HG03103 (cell line): ENCODE data around the gene CNKSR3.
"Not testable (repeated sequence)": the region's sequence is repeated elsewhere in the genome, so short reads cannot be mapped to it uniquely, and the experiment has no call there.

Experiments used
- ATAC-seq: cut with Tn5 transposase; IDR thresholded peaks from one replicate; pipeline ENCODE4 v1.9.1; 2021; ENCODE audit warnings: low read depth; ENCODE audit not compliant: unreplicated experiment

Gene CNKSR3

DNA sequence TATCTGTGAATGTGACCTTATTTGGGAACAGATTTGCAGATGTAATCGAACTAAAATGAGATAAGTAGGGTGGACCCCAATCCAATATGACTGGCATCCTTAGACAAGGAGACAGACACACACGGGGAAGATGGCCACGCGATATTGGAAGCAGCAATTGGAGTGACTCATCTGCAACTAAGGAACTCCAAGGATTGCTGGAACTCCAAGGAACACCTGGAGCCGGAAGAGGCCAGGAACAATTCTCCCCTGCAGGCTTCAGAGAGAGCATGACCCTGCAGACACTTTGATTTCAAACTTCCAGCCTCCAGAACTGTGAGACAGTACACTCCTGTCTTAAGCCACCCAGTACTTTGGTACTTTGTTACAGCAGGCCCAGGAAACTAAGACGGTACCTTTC lies 19.5 kb upstream of the CNKSR3 start:
- no peak for ATAC-seq

DNA sequence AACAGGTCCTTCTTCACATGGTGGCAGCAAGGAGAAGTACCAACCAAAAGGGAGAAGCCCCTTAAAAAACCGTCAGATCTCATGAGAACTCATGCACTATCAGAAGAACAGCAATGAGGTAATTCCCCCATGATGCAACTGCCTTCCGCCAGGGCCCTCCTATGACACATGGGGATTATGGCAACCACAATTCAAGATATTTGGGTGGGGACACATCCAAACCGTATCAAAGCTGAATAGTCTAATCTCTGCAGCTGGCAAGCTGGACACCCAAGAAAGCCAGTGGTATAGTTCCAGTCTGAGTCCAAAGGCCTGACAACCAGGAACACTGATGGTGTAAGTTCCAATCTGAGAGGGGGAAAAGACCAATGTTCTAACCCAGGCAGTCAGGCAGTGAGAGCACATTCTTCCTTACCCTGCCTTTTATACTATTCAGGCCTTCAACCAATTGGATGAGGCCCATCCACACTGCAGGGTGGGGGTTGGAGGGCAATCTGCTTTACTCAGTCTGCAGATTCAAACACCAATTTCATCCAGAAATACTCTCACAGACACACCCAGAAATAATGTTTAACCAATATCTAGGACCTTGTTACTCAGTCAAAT lies 17.9 kb upstream of the CNKSR3 start:
- ATAC-seq: no peak

DNA sequence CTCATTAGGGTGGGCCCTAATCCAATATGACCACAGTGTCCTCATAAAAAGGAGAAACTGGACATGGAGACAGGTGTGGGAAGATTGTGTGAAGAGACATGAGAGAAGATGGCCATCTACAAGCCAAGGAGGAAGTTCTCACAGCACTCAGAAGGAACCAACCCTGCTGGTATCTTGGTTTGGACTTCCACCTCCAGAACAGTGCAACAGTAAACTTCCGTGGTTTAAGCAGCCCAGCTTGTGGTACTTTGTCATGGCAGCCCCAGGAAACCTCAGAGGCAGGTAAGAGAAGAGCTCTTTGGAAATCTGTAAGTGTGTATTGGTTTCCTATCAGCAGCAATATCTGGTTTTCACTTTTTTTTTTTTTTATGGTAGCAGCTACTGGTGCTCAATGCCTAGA lies 16.5 kb upstream of the CNKSR3 start:
- no peak for ATAC-seq

DNA sequence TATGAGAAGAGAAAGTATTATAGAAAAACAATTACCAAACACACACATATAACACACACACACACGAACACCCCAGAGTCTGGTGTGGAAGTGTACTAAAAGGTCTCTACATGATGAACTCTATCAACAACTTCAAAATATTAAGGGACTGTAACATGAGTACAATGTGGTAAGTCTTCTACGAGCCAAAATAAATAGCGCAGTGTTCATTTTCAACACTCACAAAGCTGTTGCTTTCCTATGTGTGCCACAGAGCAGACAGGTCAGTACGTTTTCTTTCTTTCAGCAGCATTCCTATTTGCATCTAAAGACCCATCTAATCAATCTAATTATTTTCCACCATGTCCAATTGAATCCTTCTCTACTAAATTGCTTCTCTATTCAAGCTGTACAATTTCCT lies 12.1 kb upstream of the CNKSR3 start:
- ATAC-seq: no peak

DNA sequence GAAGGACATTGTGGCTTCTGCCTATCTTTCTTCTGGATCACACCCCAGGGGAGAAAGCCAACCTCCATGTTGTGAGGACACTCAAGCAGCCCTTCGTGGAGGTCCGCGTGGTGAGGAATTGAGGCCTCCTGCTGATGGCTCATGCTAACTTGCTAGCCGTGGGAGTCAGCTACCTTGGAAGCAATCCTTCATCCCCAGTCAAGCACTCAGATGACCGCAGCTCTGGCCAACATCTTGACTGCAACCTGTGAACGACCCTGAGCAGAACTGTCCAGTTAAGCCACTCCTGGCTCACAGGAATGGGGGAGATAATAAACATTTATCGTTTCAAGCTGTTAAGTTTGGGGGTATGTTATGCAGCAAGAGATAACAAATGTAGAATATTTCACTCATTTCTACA lies 10.9 kb upstream of the CNKSR3 start:
- ATAC-seq: no peak

DNA sequence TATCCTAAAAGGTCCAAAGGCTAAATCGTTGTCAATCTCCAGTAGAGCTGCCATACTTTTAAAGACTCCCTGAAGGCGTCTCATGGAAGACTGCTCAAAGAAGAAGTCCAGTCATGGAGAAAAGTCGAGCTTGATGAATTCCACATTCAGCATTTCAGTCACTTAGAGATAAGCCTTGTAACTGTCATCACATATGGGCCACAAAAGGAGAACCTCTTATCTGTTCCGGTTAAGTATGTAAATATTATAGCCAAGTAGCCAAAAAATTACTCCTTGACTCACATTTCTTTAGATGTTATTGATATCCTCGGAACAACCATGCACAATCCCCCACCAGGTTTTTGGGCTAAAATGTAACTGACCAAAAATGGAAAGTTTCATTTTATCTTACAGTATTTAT lies 9.8 kb upstream of the CNKSR3 start:
- ATAC-seq: no peak

DNA sequence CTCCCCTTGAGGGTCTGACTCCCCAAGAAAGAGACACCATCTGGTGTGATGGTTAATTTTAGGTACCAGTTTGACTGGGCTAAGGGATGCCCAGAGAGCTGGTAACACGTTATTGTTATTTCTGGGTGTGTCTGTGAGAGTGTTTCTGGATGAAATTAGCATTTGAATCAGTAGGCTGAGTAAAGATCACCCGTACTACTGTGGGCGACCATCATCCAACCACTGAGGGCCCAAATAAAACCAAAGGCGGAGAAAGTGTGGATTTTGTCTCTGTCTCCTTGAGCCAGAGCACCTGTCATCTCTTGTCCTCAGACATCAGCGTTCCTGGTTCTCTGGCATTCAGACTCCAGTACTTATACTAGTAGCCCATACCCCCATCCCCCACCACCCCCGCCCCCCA lies 7.9 kb upstream of the CNKSR3 start:
- ATAC-seq: no peak

DNA sequence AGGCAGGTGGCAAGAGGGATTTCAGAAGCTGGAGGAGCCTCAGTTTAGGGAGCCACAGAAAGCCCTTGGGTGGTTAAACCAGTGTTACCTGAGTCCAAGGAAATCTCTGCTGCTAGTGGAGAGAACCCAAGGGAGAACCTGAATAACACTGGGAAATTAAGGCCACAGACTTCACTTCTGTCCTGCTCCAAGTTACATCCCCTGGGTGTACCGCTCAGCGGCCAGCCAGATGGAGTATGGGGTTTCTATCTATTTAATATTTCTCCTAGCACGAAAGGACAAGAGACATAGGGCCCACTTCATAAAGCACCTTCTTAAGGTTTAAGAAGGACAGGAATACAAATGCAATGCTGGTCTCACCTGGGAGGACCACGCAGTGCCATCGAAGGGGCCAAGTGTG lies 5.8 kb upstream of the CNKSR3 start:
- ATAC-seq: no peak

DNA sequence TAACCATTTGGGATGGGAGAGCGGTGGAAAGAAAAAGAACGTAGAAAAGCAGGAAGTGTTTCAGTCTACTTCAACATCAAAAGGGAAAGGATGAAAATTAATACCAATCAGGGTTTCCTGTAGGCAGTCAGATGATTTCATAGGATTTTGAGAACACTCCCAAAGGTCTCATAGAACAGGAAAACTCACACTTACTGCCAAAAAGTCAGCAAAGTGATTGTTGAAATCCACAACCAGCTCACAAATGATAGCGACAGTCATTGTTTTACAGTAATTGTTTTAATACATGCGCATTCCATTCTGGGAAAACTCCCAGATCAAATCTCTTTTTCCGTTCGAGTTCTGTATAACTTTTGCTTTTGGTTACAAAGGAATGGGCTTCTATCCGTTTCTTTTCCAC lies 5.3 kb upstream of the CNKSR3 start:
- ATAC-seq: no peak

DNA sequence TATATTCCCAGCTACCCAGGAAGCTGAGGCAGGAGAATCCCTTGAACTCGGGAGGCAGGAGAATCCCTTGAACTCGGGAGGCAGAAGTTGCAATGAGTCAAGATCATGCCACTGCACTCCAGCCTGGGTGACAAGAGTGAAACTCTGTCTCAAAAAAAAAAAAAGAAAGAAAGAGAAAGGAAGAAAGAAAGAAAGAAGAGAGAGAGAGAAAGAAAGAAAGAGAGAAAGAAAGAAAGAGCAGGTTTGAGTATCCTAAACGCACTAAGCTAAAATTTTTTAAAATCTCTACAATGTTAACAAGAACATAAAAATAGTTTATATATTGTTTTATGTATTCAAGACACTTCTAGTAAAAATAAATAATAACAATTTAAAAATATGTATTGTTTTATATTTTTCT lies 4.6 kb upstream of the CNKSR3 start:
- ATAC-seq: not testable (repeated sequence)

DNA sequence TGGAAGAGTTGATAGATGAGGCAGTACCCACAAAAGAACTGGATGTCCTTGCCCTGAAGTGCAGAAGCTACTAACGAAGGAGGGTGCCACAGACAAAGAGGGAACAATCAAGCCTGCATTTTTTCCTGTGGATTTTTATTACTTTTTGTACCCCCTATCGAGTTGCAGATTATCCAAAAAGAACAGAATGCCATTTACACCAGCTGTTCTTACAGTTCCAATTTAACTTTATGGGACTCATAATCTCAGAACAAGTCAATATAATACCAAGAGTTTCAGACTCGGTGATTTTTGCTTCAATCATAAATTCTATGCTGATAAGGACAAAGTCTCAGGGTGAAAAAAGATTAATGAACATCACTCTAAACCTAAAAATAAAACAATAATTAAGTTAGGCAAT lies 4.0 kb upstream of the CNKSR3 start:
- no peak for ATAC-seq

DNA sequence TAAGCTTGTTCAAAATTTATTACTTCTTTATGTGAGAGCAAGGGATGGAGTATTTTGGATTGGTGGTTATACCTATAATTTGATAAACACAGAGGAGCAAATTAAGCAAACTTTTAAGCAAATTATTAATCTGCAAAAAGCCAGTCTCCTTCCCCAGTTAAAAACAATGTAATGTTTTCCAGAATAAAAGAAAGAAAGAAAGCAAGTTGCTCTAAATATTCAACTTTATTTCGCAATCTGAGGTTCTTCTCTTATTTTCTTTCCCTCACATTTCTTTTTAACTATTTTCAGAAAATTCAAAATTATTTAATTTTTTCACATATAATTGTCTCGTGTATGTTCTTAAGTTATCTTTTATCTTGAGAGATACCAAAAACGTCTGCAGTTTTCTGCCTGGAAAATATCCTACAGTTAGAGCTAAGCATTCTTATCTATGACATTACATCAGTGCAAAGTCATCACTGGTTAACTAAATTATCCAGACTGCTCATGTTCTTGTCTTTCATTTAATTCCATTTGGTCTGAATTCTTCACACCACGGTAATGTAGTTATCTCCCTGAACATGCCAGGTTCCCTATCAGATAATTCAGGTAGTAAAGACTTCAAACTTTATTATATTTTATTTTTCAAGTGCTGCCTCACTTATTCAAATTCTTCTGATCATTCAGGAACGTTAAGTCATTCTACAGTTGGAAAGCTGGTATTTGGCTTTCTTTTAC lies 3.3 kb upstream of the CNKSR3 start:
- no peak for ATAC-seq

DNA sequence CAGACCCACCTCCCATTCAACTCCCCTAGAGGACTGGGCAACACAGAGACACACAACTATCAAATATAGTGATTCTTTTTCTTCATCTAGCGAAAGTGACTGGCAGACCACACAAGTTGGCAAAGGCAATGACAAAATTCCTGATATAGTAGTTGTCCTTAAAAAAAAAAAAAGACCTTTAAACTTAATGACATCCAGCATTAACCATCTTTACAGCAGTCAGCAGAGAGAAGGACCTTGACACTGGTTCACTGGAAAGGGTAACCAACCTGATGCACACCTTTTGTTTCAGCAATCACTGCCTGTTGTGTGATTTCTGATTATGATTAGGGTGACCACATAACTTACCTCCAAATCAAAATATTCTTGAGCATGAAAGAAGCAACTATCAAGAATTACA lies 1.7 kb upstream of the CNKSR3 start:
- no peak for ATAC-seq

DNA sequence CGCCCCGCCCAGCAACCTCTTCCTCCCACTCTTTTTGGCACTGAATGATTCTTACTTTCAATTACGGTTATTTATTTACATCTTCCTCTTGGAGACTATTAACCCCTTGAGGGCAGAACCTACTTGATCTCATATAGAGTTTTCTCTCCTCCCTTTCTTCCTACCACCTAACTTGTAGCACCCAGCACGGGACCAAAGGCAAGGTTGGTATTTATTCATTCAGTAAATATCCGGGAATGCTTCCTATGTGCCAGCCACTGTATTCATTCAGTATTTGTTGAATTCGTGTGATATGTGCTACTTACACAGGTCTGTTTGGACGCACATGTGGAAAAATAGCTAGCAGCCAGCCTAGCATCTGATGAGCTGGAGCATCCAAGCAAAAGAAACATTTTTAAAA lies 1.3 kb upstream of the CNKSR3 start:
- no peak for ATAC-seq

DNA sequence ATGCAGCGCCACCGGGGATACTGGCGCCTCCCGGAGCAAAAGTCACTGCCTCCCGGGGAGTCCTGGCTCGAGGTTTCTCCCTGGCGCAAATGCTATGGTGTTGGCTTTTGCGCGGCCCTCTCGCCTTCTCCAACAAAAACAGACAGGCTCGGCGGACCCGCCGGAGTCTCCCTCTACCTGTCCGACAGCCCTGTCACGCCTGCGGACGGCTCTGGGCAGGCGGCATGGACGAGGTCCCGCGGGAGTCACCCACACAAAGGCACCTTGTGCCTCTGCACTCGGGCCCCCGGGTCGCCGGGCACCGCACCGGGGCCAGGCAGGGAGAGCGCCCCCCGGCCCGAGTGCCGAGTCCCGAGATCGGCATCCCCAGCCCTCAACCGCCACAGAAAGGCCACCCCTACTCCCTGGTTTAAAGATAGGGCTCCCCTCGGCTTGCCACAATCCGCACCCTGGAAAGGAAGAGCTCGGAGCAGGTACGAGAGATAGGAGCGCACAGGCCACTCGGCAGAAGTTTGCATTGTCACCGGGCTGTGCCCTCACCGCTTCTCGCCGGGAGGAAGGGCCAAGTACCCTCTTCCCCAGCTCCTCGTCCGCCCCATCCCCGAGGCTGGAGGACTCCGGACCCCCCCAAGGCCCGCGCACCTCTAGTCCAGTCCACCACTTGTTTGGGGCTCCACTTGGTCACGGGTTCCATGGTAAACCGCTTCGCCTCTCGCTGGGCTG lies 903 bp downstream of the CNKSR3 start:
- ATAC-seq: peak; percentile 21

DNA sequence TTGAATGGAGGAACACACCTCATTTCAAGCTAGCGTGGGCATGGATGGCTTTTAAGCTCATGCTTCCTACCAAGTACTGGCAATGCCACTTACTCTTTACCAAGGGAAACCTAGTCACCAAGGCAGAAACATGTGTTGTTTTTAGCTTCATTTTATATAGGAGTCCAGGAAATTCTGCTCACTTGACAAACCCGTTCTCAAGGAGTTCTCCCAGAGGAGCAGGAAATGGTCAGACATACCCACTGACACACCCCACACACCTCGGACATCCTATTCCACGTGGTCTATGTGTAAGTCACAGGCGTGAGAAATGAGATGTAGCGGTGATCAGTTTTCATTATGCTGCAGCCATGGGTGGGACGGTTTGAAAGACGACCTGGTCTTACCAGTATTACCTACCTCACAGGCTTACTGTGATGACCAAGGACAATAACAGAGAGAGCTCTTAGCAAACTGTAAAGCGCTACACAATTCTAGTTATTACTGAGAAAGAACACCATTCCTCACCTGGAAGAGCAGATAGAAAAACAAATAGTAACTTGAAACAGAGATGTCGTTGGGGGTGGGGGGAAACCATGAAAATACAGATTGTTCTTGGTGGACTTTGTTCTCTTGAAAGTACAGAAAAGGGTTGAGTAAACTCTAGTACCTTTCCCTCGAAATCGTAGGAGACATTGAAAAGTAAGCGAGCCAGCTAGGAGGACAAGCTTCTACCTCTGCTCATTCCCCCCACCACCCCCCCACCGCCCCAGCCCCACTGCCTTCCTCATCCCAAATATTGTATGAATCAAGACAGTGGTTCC lies 1.7 kb downstream of the CNKSR3 start:
- no peak for ATAC-seq

DNA sequence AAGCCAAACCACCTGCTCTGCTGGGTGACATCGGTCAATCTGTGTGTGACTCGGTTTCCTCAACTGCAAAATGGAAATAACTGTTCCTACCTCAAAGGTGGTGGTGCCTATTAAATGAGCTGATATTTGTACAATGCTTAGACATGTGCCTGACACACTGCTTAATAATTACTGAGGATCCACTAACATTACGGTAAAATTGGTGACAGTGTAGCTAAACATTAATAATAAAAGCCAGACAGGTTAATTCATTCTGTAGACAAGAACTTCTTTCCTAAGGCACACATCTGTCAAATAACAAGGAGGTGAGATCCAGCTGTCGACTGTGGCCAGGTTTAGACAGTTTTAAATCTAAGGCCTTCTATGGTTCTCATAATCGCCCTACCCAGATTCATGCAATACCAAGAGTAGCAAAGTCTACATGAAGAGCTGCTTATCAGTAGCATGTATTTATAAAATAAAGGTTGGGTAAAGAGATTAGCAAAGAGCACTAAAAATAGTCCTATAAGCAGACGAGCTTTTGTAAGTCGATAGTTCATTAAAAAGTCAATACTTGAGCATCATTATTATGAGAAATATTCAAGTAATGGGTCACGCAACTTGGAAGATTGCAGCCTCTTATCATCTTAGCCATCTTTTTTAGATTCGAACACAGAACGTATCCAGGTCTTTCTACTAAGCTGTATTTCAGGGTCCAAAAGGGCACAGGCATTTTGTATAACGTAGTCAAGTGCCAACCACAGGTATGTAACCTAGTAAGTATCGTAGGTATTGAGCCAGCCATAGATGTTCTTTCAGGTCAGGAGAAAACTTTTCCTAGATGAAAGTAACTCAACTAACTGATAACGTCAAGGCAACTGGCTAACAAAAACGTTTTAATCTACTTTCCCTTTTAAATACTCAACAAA lies 3.2 kb downstream of the CNKSR3 start:
- no peak for ATAC-seq

DNA sequence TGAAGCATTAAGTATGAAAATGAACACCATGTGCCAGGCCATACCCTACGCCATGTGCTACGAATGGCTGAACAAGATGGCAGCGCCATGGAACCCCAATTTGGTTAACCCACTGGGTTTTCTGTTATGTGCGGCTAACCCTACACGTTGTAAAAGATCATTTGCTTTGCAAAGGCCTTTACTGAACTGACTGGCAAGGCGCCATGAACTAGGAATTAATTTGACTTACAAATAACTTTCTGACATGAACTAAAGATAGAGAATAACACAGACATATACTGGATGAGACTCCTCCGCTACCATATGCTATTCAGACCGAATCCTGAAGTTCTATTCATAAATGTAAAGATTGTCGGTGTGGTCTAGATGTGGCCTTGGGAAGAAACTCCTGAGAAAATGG lies 3.9 kb downstream of the CNKSR3 start:
- ATAC-seq: no peak

DNA sequence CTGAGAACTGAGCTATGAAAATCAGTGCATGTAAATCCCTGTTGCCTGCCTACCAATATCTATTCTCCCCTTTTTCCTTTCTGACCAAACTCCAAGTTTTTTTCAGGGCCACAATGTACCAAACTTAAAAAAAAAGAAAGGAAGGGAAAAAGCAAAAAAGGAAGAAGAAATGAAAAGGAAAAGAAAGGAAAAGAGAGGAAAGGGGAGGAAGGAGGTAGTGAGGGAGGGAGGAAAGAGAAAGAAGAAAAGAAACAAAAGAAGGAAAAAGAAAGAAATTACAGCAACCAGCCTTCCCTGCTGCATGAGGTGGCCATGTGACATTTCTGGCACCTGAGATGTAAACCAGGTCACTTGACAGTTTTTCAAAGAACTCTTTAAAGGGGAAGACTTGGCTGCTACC lies 4.4 kb downstream of the CNKSR3 start:
- no peak for ATAC-seq

DNA sequence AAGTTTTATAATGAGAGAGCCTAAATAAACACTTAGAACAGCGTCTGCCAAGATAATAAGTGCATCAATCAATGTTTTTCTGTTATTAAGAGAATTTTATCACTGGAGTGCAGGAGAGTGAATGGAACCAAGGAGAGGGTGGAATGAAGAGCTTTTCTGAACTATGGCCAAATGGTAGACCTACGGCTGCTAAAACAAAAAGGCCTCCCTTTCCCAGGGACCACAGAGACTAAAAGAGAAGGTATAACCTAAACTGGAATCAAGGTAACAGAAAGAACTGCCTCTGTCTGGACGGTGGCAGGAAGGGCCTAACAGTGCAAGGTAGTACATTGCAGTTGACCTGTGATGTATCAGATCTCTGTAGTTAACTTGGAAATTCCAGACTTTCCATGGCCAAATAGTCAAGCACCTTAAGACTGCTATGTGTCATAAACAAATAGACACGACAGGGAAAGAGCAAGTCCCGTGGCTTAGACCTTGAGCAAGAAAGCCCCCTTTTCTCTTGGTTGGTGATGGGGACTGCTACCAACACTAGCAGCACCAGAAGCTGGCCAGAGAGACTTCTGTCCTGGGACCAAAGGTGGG lies 5.5 kb downstream of the CNKSR3 start:
- no peak for ATAC-seq
